Endometrial microvascular endothelial cells (primary cell): ENCODE data around the gene RPGR. TPM values are rescaled to one million over a fixed set of nuclear protein-coding genes. Genes with fewer than 3 reads are reported as not detected.

Experiments used
- in situ Hi-C: cut with HindIII; loops from 2 replicates; pipeline ENCODE4 v1.10.0; 2017; ENCODE audit warnings: low sequenced_read_pairs, low pct_unique_long_range_greater_than_20kb; ENCODE audit errors: inconsistent ontology term
- total RNA-seq: library from RNA; depleted of rRNA; stranded (reverse); fragments of >200 nt; gene quantifications from one replicate; pipeline ENCODE4 v1.2.3, GENCODE V29; 2015; ENCODE audit errors: inconsistent ontology term

RPGR gene
- total RNA-seq, 1 donor from 2014 or later = 29.0 TPM

- in situ Hi-C loops = no loop called here
Measured at GRCh38 chrX:38277136-38277535, 50.2 kb downstream of the RPGR start.

GRCh38 chrX:38276089-38276488, 51.2 kb downstream of the RPGR start:
- in situ Hi-C loops = no loop called here

- in situ Hi-C loops = no loop called here
Measured at GRCh38 chrX:38275615-38276014, 51.7 kb downstream of the RPGR start.

GRCh38 chrX:38273453-38273852, 53.9 kb downstream of the RPGR start:
- in situ Hi-C loops = no loop called here

GRCh38 chrX:38271154-38271716, 56.1 kb downstream of the RPGR start:
- in situ Hi-C loops = no loop called here

GRCh38 chrX:38268011-38268410, 59.3 kb downstream of the RPGR start:
- in situ Hi-C loops = no loop called here

- in situ Hi-C loops = no loop called here
Measured at GRCh38 chrX:38262715-38263620, 64.3 kb downstream of the RPGR start.

GRCh38 chrX:38260231-38260630, 67.1 kb downstream of the RPGR start:
- in situ Hi-C loops = no loop called here

- in situ Hi-C loops = no loop called here
Measured at GRCh38 chrX:38256019-38256418, 71.3 kb downstream of the RPGR start.

- in situ Hi-C loops = no loop called here
Measured at GRCh38 chrX:38249965-38250364, 77.3 kb downstream of the RPGR start.

GRCh38 chrX:38247051-38247450, 80.3 kb downstream of the RPGR start:
- in situ Hi-C loops = no loop called here

- in situ Hi-C loops = no loop called here
Measured at GRCh38 chrX:38240541-38240940, 86.8 kb downstream of the RPGR start.

- in situ Hi-C loops = no loop called here
Measured at GRCh38 chrX:38236901-38237615, 90.3 kb downstream of the RPGR start.

- in situ Hi-C loops = no loop called here
Measured at GRCh38 chrX:38233891-38234667, 93.2 kb downstream of the RPGR start.

GRCh38 chrX:38232079-38232686, 95.1 kb downstream of the RPGR start:
- in situ Hi-C loops = no loop called here

- in situ Hi-C loops = no loop called here
Measured at GRCh38 chrX:38225093-38225492, 102.2 kb downstream of the RPGR start.

GRCh38 chrX:38224160-38224559, 103.1 kb downstream of the RPGR start:
- in situ Hi-C loops = no loop called here

- in situ Hi-C loops = no loop called here
Measured at GRCh38 chrX:38221391-38221929, 105.8 kb downstream of the RPGR start.
